GM18507 (cell line): Measurements from ENCODE around the gene RXRA.

ENCODE experiments used
- DNase-seq: peaks from one replicate; pipeline ENCODE4 v3.0.0; 2011; ENCODE audit warnings: low read depth; ENCODE audit not compliant: insufficient read length; ENCODE audit errors: extremely low spot score
- FAIRE-seq: peaks from 2 replicates; lab custom pipeline; 2011; peaks lifted over from hg19 to GRCh38; lab: Jason Lieb, UNC

Gene RXRA

GRCh38 chr9:134466869-134467616, 140.8 kb downstream of the RXRA start:
- no peak for DNase-seq
- FAIRE-seq: no peak

- FAIRE-seq: no peak
- no peak for DNase-seq
Measured at GRCh38 chr9:134468358-134468757, 142.1 kb downstream of the RXRA start.

GRCh38 chr9:134469041-134469875, 143.0 kb downstream of the RXRA start:
- DNase-seq (no peak), FAIRE-seq (no peak)

- FAIRE-seq (no peak), DNase-seq (no peak)
Measured at GRCh38 chr9:134472256-134472655, 146.0 kb downstream of the RXRA start.

GRCh38 chr9:134473141-134474054, 147.1 kb downstream of the RXRA start:
- no peak for FAIRE-seq
- no peak for DNase-seq

GRCh38 chr9:134474055-134474370, 147.8 kb downstream of the RXRA start:
- no peak for DNase-seq
- no peak for FAIRE-seq

- DNase-seq (no peak), FAIRE-seq (no peak)
Measured at GRCh38 chr9:134475011-134475790, 148.9 kb downstream of the RXRA start.

- no peak for FAIRE-seq
- no peak for DNase-seq
Measured at GRCh38 chr9:134476272-134476941, 150.2 kb downstream of the RXRA start.

GRCh38 chr9:134476942-134477335, 150.7 kb downstream of the RXRA start:
- DNase-seq (no peak), FAIRE-seq (no peak)

- no peak for DNase-seq
- no peak for FAIRE-seq
Measured at GRCh38 chr9:134477342-134477925, 151.2 kb downstream of the RXRA start.

- FAIRE-seq: no peak
- no peak for DNase-seq
Measured at GRCh38 chr9:134477927-134478326, 151.7 kb downstream of the RXRA start.

- no peak for FAIRE-seq
- DNase-seq: no peak
Measured at GRCh38 chr9:134481762-134482161, 155.5 kb downstream of the RXRA start.

- DNase-seq: no peak
- FAIRE-seq: no peak
Measured at GRCh38 chr9:134482226-134482625, 156.0 kb downstream of the RXRA start.

- FAIRE-seq (no peak), DNase-seq (no peak)
Measured at GRCh38 chr9:134483361-134484184, 157.3 kb downstream of the RXRA start.

GRCh38 chr9:134484479-134484878, 158.2 kb downstream of the RXRA start:
- DNase-seq (no peak), FAIRE-seq (no peak)

GRCh38 chr9:134485653-134486052, 159.4 kb downstream of the RXRA start:
- DNase-seq: no peak
- no peak for FAIRE-seq

GRCh38 chr9:134486143-134486591, 159.9 kb downstream of the RXRA start:
- no peak for DNase-seq

GRCh38 chr9:134486596-134486995, 160.3 kb downstream of the RXRA start:
- FAIRE-seq (no peak), DNase-seq (no peak)

More at GRCh38 chr9:134486143-134486591, 159.9 kb downstream of the RXRA start:
- no peak for FAIRE-seq
